Tibial nerve (tissue), 3 donors: ENCODE data around the gene ATR.
A peak's percentile ranks its signal among the peaks of the same experiment; 100 is the strongest.

Experiments used
- POLR2A ChIP-seq, 2 donors: fragments of 450-650 bp; IDR thresholded peaks; one replicate each; pipeline ENCODE4 v1.6.1; 2017; ENCODE audit warnings: antibody characterized with exemption in 2 of 2, mild to moderate bottlenecking in 2 of 2, moderate library complexity in 2 of 2
- TF ChIP-seq, protein P1 (sequence below), 5 experiments: fragments of 200-600 bp in 3 of 5; fragments of 450-650 bp in 2 of 5; sonication (generic) in 3 of 5; IDR thresholded peaks; one replicate each; pipeline ENCODE4 v1.5.1; 2016 to 2019; ENCODE audit warnings: antibody characterized with exemption in 5 of 5, mild to moderate bottlenecking in 3 of 5, moderate library complexity in 2 of 5

- TF ChIP-seq, protein P1, sequence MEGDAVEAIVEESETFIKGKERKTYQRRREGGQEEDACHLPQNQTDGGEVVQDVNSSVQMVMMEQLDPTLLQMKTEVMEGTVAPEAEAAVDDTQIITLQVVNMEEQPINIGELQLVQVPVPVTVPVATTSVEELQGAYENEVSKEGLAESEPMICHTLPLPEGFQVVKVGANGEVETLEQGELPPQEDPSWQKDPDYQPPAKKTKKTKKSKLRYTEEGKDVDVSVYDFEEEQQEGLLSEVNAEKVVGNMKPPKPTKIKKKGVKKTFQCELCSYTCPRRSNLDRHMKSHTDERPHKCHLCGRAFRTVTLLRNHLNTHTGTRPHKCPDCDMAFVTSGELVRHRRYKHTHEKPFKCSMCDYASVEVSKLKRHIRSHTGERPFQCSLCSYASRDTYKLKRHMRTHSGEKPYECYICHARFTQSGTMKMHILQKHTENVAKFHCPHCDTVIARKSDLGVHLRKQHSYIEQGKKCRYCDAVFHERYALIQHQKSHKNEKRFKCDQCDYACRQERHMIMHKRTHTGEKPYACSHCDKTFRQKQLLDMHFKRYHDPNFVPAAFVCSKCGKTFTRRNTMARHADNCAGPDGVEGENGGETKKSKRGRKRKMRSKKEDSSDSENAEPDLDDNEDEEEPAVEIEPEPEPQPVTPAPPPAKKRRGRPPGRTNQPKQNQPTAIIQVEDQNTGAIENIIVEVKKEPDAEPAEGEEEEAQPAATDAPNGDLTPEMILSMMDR (IDR thresholded peaks at IDR 0.05): peak; percentile 15 to 64 (median 33)
- TF ChIP-seq POLR2A (IDR thresholded peaks at IDR 0.05): no peak
These were observed 8.4 kb upstream of the ATR start for GRCh38 chr3:142586803-142587406.
